ENCODE results near the gene RANBP10.
"Not testable (repeated sequence)": the region's sequence is repeated elsewhere in the genome, so short reads cannot be mapped to it uniquely, and the experiment has no call there.

The RANBP10 gene

GRCh38 chr16:67697422-67698185 lies 108.8 kb downstream of the RANBP10 start:
- TF ChIP-seq CTCF (IDR thresholded peaks at IDR 0.05; ENCODE audit: borderline replicate concordance, insufficient read depth, low read depth, low read length), result no peak
- H3K4me3 ChIP-seq (ENCODE audit: low read depth, low read length), result no peak overlapping the region

GRCh38 chr16:67694611-67695010 lies 111.7 kb downstream of the RANBP10 start:
- no peak overlapping the region for H3K4me3 ChIP-seq (ENCODE audit: low read depth, low read length)
- TF ChIP-seq CTCF (IDR thresholded peaks at IDR 0.05; ENCODE audit: borderline replicate concordance, insufficient read depth, low read depth, low read length), result no peak

- H3K4me3 ChIP-seq (ENCODE audit: low read depth, low read length), result not testable (repeated sequence)
These were observed 112.7 kb downstream of the RANBP10 start for GRCh38 chr16:67693517-67694285.

GRCh38 chr16:67685388-67686112 lies 120.8 kb downstream of the RANBP10 start:
- H3K4me3 ChIP-seq (ENCODE audit: low read depth, low read length), result no peak overlapping the region
- TF ChIP-seq CTCF (IDR thresholded peaks at IDR 0.05; ENCODE audit: borderline replicate concordance, insufficient read depth, low read depth, low read length), result no peak

- TF ChIP-seq CTCF (IDR thresholded peaks at IDR 0.05; ENCODE audit: borderline replicate concordance, insufficient read depth, low read depth, low read length), result no peak
- H3K4me3 ChIP-seq (ENCODE audit: low read depth, low read length), result no peak overlapping the region
These were observed 122.6 kb downstream of the RANBP10 start for GRCh38 chr16:67683767-67684166.

- no peak overlapping the region for H3K4me3 ChIP-seq (ENCODE audit: low read depth, low read length)
- no peak for TF ChIP-seq CTCF (IDR thresholded peaks at IDR 0.05; ENCODE audit: borderline replicate concordance, insufficient read depth, low read depth, low read length)
These were observed 126.1 kb downstream of the RANBP10 start for GRCh38 chr16:67679935-67680897.
